Lung (tissue), 12 donors: ENCODE results near the gene DENND5B. TPM values are rescaled to one million over a fixed set of nuclear protein-coding genes. Genes with fewer than 3 reads are reported as not detected.
A peak's percentile ranks its signal among the peaks of the same experiment; 100 is the strongest.

Experiments used
- ATAC-seq: fragments of 200-7000 bp; cut with Tn5 transposase; one replicate; pipeline ENCODE4 v1.9.1; 2020; ENCODE audit warnings: moderate number of reproducible peaks; ENCODE audit not compliant: insufficient read depth, low FRiP score
- DNase-seq, 3 donors: peaks; one replicate each; pipeline ENCODE4 v3.0.0-alpha.2; 2013 to 2017
- H3K27ac ChIP-seq, 2 donors: one replicate each; pipeline ENCODE4 v1.5.1; 2013; ENCODE audit warnings: mild to moderate bottlenecking in 2 of 2, moderate library complexity in 2 of 2, control low read depth in 1 of 2, inconsistent platforms in 1 of 2, low read depth in 1 of 2, low read length in 1 of 2
- H3K27me3 ChIP-seq, 3 donors: one replicate each; pipeline ENCODE4 v1.5.1; 2013; ENCODE audit warnings: low read length in 2 of 3; ENCODE audit not compliant: control insufficient read depth in 3 of 3, insufficient read depth in 3 of 3
- H3K36me3 ChIP-seq, 4 donors: one replicate each; pipeline ENCODE4 v1.5.1; 2013; ENCODE audit warnings: low read length in 4 of 4, mild to moderate bottlenecking in 1 of 4, moderate library complexity in 1 of 4; ENCODE audit not compliant: control insufficient read depth in 4 of 4, insufficient read depth in 4 of 4
- H3K4me1 ChIP-seq, 5 donors: one replicate each; pipeline ENCODE4 v1.5.1; 2013; ENCODE audit warnings: low read length in 5 of 5, mild to moderate bottlenecking in 2 of 5, moderate library complexity in 1 of 5; ENCODE audit not compliant: control insufficient read depth in 5 of 5, insufficient read depth in 5 of 5
- H3K4me3 ChIP-seq: one replicate; pipeline ENCODE4 v1.5.1; 2013; ENCODE audit warnings: mild to moderate bottlenecking, control low read depth, moderate library complexity
- H3K9ac ChIP-seq, 2 donors: one replicate each; pipeline ENCODE4 v1.5.1; 2013; ENCODE audit warnings: low read length in 2 of 2, control low read depth in 1 of 2; ENCODE audit not compliant: insufficient read depth in 1 of 2
- H3K9me3 ChIP-seq, 4 donors: one replicate each; pipeline ENCODE4 v1.5.1; 2013; ENCODE audit warnings: low read length in 3 of 4, mild to moderate bottlenecking in 1 of 4, moderate library complexity in 1 of 4; ENCODE audit not compliant: control insufficient read depth in 4 of 4, insufficient read depth in 3 of 4
- CTCF ChIP-seq: IDR thresholded peaks from 2 replicates; pipeline ENCODE4 v1.5.1; 2012; ENCODE audit warnings: mild to moderate bottlenecking; ENCODE audit errors: control extremely low read depth, extremely low read depth
- WGBS, 2 donors: extraction: QIAGEN DNeasy Blood & Tissue Kit; methylation state at CpG; one replicate each; pipeline ENCODE4 v1.1.7; 2013; 5-methylcytosine and 5-hydroxymethylcytosine counted together
- polyA plus RNA-seq, 2 donors: library from polyadenylated mRNA; stranded (reverse); fragments of 200-250 nt; gene quantifications; one replicate each; pipeline ENCODE4 v1.2.1, GENCODE V29; 2013
- total RNA-seq, 2 donors: library from RNA; depleted of rRNA in 1 of 2; stranded (reverse); fragments of >200 nt in 1 of 2; gene quantifications; one replicate each; pipeline ENCODE4 v1.2.1, GENCODE V29; 2014 to 2021
- donor health status: control.
- donor health status: control.
- donor health status: Bipolar disorder and iron deficiency.
- donor health status: healthy.
- donor health status: DM: yes; HTN: yes; CAD: no.

DENND5B gene
- total and polyA plus RNA-seq, 4 donors: 1.2 to 15.7 (median 3.6) TPM

DNA sequence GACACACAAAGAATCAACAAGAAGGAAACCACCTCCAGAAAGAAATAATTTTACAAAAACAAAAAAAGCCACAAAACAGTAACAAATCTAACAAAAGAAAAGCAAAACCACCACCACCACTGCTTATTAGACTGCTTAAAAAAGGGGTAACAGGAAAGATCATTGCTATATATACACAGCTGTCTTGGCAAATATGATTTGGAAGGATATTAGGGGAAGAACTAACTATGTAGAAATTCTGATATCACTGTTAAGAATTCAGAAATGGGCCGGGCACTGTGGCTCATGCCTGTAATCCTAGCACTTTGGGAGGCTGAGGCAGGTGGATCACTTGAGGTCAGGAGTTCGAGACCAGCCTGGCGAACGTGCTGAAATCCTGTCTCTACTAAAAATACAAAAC, 92.5 kb downstream of the DENND5B start:
- H3K9ac ChIP-seq: no peak overlapping the region
- 91 to 97% methylated on average over 4 of the region's 4 CpGs for WGBS, 2 donors
- peaks cover 0 to 4% (median 0%) of the 10 kb centered on the region in 5 donors for H3K4me1 ChIP-seq
- H3K9me3 ChIP-seq: no peaks in the 10 kb centered on the region
- peaks cover 0 to 4% (median 0%) of the 10 kb centered on the region in 4 donors for H3K36me3 ChIP-seq
- ATAC-seq: no peak
- no peak overlapping the region for H3K27ac ChIP-seq
- no peak for TF ChIP-seq CTCF
- no peak overlapping the region for H3K4me3 ChIP-seq
- peak in 1 of 3 donors; percentile 28 for DNase-seq
- H3K27me3 ChIP-seq: no peaks in the 10 kb centered on the region

- ATAC-seq: no peak
- DNase-seq: no peak
- TF ChIP-seq CTCF: no peak
- no peak overlapping the region for H3K4me3 ChIP-seq
- no peak overlapping the region for H3K9ac ChIP-seq
- H3K27ac ChIP-seq: no peak overlapping the region
- H3K27me3 ChIP-seq: no peaks in the 10 kb centered on the region
- peaks cover 0 to 4% (median 0%) of the 10 kb centered on the region in 4 donors for H3K36me3 ChIP-seq
- H3K9me3 ChIP-seq: no peaks in the 10 kb centered on the region
- H3K4me1 ChIP-seq: peaks cover 0 to 7% (median 0%) of the 10 kb centered on the region in 5 donors
Measured at GRCh38 chr12:31496257-31496656, 94.7 kb downstream of the DENND5B start.

DNA sequence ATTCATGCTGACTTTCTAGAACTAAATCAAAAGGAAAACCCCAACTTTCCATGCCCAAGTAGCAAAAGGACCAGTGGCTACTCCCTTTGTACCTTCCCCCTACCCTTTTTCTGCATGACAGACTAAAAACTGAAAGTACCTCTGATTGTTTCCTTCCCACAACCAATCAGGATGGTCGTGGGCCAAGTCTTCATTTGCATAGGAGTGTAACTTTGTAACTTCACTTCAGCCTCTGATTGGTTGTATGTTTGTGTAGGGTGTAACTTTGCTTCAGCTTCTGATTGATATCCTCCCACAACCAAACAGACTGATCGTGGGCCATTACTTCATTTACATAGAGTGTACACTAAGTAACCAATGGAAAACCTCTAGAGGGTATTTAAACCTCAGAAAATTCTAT, 96.5 kb downstream of the DENND5B start:
- Histone ChIP-seq H3K27me3 (no peaks in the 10 kb centered on the region), H3K9ac (no peak overlapping the region), H3K4me3 (no peak overlapping the region), H3K4me1 (peaks cover 0 to 7% (median 0%) of the 10 kb centered on the region in 5 donors), H3K27ac (no peak overlapping the region), H3K36me3 (peaks cover 0 to 4% (median 0%) of the 10 kb centered on the region in 4 donors), H3K9me3 (no peaks in the 10 kb centered on the region)
- no peak for TF ChIP-seq CTCF
- no peak for ATAC-seq
- 86 to 92% methylated on average over 2 of the region's 2 CpGs for WGBS, 2 donors
- no peak for DNase-seq

- ATAC-seq: no peak
- H3K27ac ChIP-seq: no peak overlapping the region
Measured at GRCh38 chr12:31492599-31493196, 98.2 kb downstream of the DENND5B start.

More at GRCh38 chr12:31492599-31493196, 98.2 kb downstream of the DENND5B start:
- WGBS, 2 donors: 95 to 99% methylated on average over 2 of the region's 2 CpGs
- H3K4me3 ChIP-seq: no peak overlapping the region
- peaks cover 0 to 4% (median 0%) of the 10 kb centered on the region in 4 donors for H3K36me3 ChIP-seq
- H3K4me1 ChIP-seq: peaks cover 0 to 9% (median 3%) of the 10 kb centered on the region in 5 donors
- H3K9me3 ChIP-seq: no peaks in the 10 kb centered on the region
- DNase-seq: no peak
- no peak overlapping the region for H3K9ac ChIP-seq
- no peaks in the 10 kb centered on the region for H3K27me3 ChIP-seq
- no peak for TF ChIP-seq CTCF
